ENCODE data around the gene TIAM1.

Gene TIAM1

DNA sequence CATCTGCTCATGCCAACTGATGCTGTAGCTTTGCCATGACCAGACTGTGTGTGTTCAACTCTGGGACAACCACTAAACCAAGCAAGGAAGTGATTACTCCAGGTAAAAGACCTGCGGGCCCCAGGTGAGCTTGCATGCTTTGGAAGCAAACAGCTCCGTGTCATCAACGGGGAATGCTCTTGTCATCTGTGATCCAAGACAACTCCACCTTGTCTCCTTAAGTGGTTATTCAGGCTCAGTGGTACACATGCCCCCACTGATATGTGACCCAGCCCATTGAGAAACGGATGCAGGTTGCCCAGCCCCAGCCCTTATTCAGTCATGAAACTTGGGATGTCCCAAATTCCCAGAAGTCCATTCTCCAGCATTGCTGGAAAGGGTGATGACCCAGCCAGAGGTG lies 89.0 kb downstream of the TIAM1 start:
- no peaks in the 10 kb centered on the region for H3K79me2 ChIP-seq (ENCODE audit: low read length)
- H3K36me3 ChIP-seq (replicated peaks; ENCODE audit: low read depth, low read length) = no peaks in the 10 kb centered on the region
- no peak overlapping the region for H3K9ac ChIP-seq (ENCODE audit: low read length)
- no peak overlapping the region for H3K4me3 ChIP-seq (ENCODE audit: low read length)
- no peak overlapping the region for H3K4me2 ChIP-seq (ENCODE audit: low read length)
- peaks cover 9% of the 10 kb centered on the region; the same call in 1 of the 2 replicates for H3K27me3 ChIP-seq (ENCODE audit: low read depth, low read length)
- H4K20me1 ChIP-seq (ENCODE audit: insufficient read depth, low read length) = no peaks in the 10 kb centered on the region
- H3K9me3 ChIP-seq (ENCODE audit: insufficient read depth, low read length) = no peaks in the 10 kb centered on the region
- no peak overlapping the region for H3K27ac ChIP-seq (ENCODE audit: low read length)
- H2AFZ ChIP-seq (ENCODE audit: low read depth, low read length) = no peak overlapping the region
- TF ChIP-seq EZH2phosphoT487 (IDR thresholded peaks at IDR 0.05; ENCODE audit: low read depth) = no peak
- TF ChIP-seq, protein P1, sequence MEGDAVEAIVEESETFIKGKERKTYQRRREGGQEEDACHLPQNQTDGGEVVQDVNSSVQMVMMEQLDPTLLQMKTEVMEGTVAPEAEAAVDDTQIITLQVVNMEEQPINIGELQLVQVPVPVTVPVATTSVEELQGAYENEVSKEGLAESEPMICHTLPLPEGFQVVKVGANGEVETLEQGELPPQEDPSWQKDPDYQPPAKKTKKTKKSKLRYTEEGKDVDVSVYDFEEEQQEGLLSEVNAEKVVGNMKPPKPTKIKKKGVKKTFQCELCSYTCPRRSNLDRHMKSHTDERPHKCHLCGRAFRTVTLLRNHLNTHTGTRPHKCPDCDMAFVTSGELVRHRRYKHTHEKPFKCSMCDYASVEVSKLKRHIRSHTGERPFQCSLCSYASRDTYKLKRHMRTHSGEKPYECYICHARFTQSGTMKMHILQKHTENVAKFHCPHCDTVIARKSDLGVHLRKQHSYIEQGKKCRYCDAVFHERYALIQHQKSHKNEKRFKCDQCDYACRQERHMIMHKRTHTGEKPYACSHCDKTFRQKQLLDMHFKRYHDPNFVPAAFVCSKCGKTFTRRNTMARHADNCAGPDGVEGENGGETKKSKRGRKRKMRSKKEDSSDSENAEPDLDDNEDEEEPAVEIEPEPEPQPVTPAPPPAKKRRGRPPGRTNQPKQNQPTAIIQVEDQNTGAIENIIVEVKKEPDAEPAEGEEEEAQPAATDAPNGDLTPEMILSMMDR (IDR thresholded peaks at IDR 0.05; ENCODE audit: low read depth, low read length) = no peak
- H3K4me1 ChIP-seq (ENCODE audit: low read length) = peaks cover 8% of the 10 kb centered on the region

DNA sequence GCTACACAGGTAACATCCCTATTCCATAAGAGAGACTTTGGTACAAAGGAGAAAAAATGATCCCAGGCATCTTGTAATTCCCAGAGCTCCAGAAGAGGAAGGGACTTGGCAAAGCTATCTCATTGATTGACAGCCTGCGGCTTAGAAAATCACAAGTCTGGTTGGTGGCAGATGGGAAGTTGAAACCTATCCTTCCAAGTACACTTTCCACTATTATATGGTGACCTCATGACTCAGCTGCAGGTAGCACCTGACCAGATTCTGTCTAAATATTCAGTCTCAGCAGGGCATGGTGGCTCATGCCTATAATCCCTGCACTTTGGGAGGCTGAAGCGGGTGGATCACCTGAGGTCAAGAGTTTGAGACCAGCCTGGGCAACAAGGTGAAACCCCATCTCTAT lies 89.9 kb downstream of the TIAM1 start:
- Histone ChIP-seq H3K9ac (ENCODE audit: low read length) (no peak overlapping the region), H3K27me3 (ENCODE audit: low read depth, low read length) (peaks cover 9% of the 10 kb centered on the region; the same call in 1 of the 2 replicates)

GRCh38 chr21:31253684-31254083 lies 90.4 kb downstream of the TIAM1 start:
- peaks cover 8% of the 10 kb centered on the region for H3K4me1 ChIP-seq (ENCODE audit: low read length)
- H3K4me2 ChIP-seq (ENCODE audit: low read length) = no peak overlapping the region
- no peak overlapping the region for H3K4me3 ChIP-seq (ENCODE audit: low read length)
- no peaks in the 10 kb centered on the region for H3K79me2 ChIP-seq (ENCODE audit: low read length)
- no peaks in the 10 kb centered on the region for H3K36me3 ChIP-seq (replicated peaks; ENCODE audit: low read depth, low read length)
- no peak overlapping the region for H2AFZ ChIP-seq (ENCODE audit: low read depth, low read length)
- TF ChIP-seq, protein P1 (IDR thresholded peaks at IDR 0.05; ENCODE audit: low read depth, low read length) = no peak
- TF ChIP-seq EZH2phosphoT487 (IDR thresholded peaks at IDR 0.05; ENCODE audit: low read depth) = no peak
- H3K9ac ChIP-seq (ENCODE audit: low read length) = no peak overlapping the region
- H3K27me3 ChIP-seq (ENCODE audit: low read depth, low read length) = peaks cover 9% of the 10 kb centered on the region; the same call in 1 of the 2 replicates
- H3K27ac ChIP-seq (ENCODE audit: low read length) = no peak overlapping the region
- no peaks in the 10 kb centered on the region for H4K20me1 ChIP-seq (ENCODE audit: insufficient read depth, low read length)
- no peaks in the 10 kb centered on the region for H3K9me3 ChIP-seq (ENCODE audit: insufficient read depth, low read length)

More for the DNA sequence above, 89.9 kb downstream of the TIAM1 start:
- no peaks in the 10 kb centered on the region for H3K79me2 ChIP-seq (ENCODE audit: low read length)
- H3K36me3 ChIP-seq (replicated peaks; ENCODE audit: low read depth, low read length) = no peaks in the 10 kb centered on the region
- TF ChIP-seq, protein P1 (IDR thresholded peaks at IDR 0.05; ENCODE audit: low read depth, low read length) = no peak
- no peak for TF ChIP-seq EZH2phosphoT487 (IDR thresholded peaks at IDR 0.05; ENCODE audit: low read depth)
- H3K4me1 ChIP-seq (ENCODE audit: low read length) = peaks cover 8% of the 10 kb centered on the region
- H3K9me3 ChIP-seq (ENCODE audit: insufficient read depth, low read length) = no peaks in the 10 kb centered on the region
- no peaks in the 10 kb centered on the region for H4K20me1 ChIP-seq (ENCODE audit: insufficient read depth, low read length)
- H2AFZ ChIP-seq (ENCODE audit: low read depth, low read length) = no peak overlapping the region
- H3K27ac ChIP-seq (ENCODE audit: low read length) = no peak overlapping the region
- H3K4me2 ChIP-seq (ENCODE audit: low read length) = no peak overlapping the region
- H3K4me3 ChIP-seq (ENCODE audit: low read length) = no peak overlapping the region

DNA sequence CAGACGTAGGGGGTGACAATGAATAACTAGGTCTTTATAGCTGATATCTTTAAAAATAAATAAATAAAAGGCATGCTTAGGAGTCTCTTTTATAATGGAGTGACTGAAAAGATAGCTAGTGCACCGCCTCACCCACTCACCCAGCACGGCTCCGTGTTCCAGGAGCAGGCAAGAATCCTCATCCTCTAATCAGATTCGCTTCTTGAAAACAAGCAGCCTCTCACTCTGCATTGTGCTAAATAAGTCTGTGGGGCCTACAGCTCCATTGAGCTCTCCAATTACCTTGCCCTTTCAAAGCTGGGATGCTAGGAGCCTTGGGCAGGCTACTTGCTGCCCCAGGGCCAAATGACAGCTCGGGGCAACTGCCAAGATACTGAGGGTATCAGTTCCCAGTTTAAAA lies 91.5 kb downstream of the TIAM1 start:
- no peak overlapping the region for H3K27ac ChIP-seq (ENCODE audit: low read length)
- no peaks in the 10 kb centered on the region for H3K36me3 ChIP-seq (replicated peaks; ENCODE audit: low read depth, low read length)
- H3K27me3 ChIP-seq (ENCODE audit: low read depth, low read length) = peaks cover 9% of the 10 kb centered on the region; the same call in 1 of the 2 replicates
- no peaks in the 10 kb centered on the region for H4K20me1 ChIP-seq (ENCODE audit: insufficient read depth, low read length)
- no peaks in the 10 kb centered on the region for H3K79me2 ChIP-seq (ENCODE audit: low read length)
- TF ChIP-seq, protein P1 (IDR thresholded peaks at IDR 0.05; ENCODE audit: low read depth, low read length) = no peak
- TF ChIP-seq EZH2phosphoT487 (IDR thresholded peaks at IDR 0.05; ENCODE audit: low read depth) = no peak
- no peak overlapping the region for H2AFZ ChIP-seq (ENCODE audit: low read depth, low read length)
- H3K9me3 ChIP-seq (ENCODE audit: insufficient read depth, low read length) = no peaks in the 10 kb centered on the region
- no peak overlapping the region for H3K4me3 ChIP-seq (ENCODE audit: low read length)
- H3K4me1 ChIP-seq (ENCODE audit: low read length) = peaks cover 8% of the 10 kb centered on the region
- H3K9ac ChIP-seq (ENCODE audit: low read length) = no peak overlapping the region
- H3K4me2 ChIP-seq (ENCODE audit: low read length) = no peak overlapping the region

All from OCI-LY3 (cell line).